GM19455 (cell line): ENCODE results near the gene BBS9.
"Not testable (repeated sequence)": the region's sequence is repeated elsewhere in the genome, so short reads cannot be mapped to it uniquely, and the experiment has no call there.

Experiments
- ATAC-seq: cut with Tn5 transposase; IDR thresholded peaks from one replicate; pipeline ENCODE4 v1.9.1; 2021; ENCODE audit not compliant: unreplicated experiment

BBS9 gene

GRCh38 chr7:33477719-33478480, 348.5 kb downstream of the BBS9 start:
- no peak for ATAC-seq

- not testable (repeated sequence) for ATAC-seq
Measured at GRCh38 chr7:33484476-33484875, 355.1 kb downstream of the BBS9 start.

- ATAC-seq: no peak
Measured at GRCh38 chr7:33485747-33486493, 356.6 kb downstream of the BBS9 start.

- ATAC-seq: no peak
Measured at GRCh38 chr7:33486633-33487032, 357.3 kb downstream of the BBS9 start.

- no peak for ATAC-seq
Measured at GRCh38 chr7:33487998-33488682, 358.8 kb downstream of the BBS9 start.

GRCh38 chr7:33494474-33494873, 365.1 kb downstream of the BBS9 start:
- ATAC-seq: no peak

GRCh38 chr7:33495207-33495606, 365.8 kb downstream of the BBS9 start:
- ATAC-seq: no peak

GRCh38 chr7:33497051-33497450, 367.7 kb downstream of the BBS9 start:
- ATAC-seq: no peak

- ATAC-seq: no peak
Measured at GRCh38 chr7:33500703-33501701, 371.6 kb downstream of the BBS9 start.

- no peak for ATAC-seq
Measured at GRCh38 chr7:33503014-33503413, 373.6 kb downstream of the BBS9 start.

- no peak for ATAC-seq
Measured at GRCh38 chr7:33503736-33504135, 374.4 kb downstream of the BBS9 start.

GRCh38 chr7:33504266-33504665, 374.9 kb downstream of the BBS9 start:
- no peak for ATAC-seq

GRCh38 chr7:33509206-33509605, 379.8 kb downstream of the BBS9 start:
- ATAC-seq: no peak

GRCh38 chr7:33511778-33512177, 382.4 kb downstream of the BBS9 start:
- no peak for ATAC-seq

GRCh38 chr7:33516568-33516967, 387.2 kb downstream of the BBS9 start:
- no peak for ATAC-seq

GRCh38 chr7:33517191-33517590, 387.8 kb downstream of the BBS9 start:
- ATAC-seq: no peak

GRCh38 chr7:33527008-33527407, 397.6 kb downstream of the BBS9 start:
- not testable (repeated sequence) for ATAC-seq

GRCh38 chr7:33527613-33528012, 398.2 kb downstream of the BBS9 start:
- ATAC-seq: not testable (repeated sequence)

GRCh38 chr7:33529070-33529469, 399.7 kb downstream of the BBS9 start:
- ATAC-seq: no peak

- no peak for ATAC-seq
Measured at GRCh38 chr7:33530664-33531063, 401.3 kb downstream of the BBS9 start.

- ATAC-seq: no peak
Measured at GRCh38 chr7:33531888-33532287, 402.5 kb downstream of the BBS9 start.
